Neural cell (in vitro differentiated cells): ENCODE results near the gene PPAN. TPM values are rescaled to one million over a fixed set of nuclear protein-coding genes. Genes with fewer than 3 reads are reported as not detected.

Experiments
- H2AFZ ChIP-seq: fragments of 200-600, 300-800 bp; sonication (generic), shearing (Covaris generic); 2 replicates; pipeline ENCODE4 v1.6.0; 2014; ENCODE audit warnings: low read depth, mild to moderate bottlenecking, antibody characterized with exemption, low read length, moderate library complexity
- H3F3A ChIP-seq: fragments of 200-600 bp; shearing (Covaris generic); 2 replicates; pipeline ENCODE4 v1.6.1; 2016; ENCODE audit warnings: mild to moderate bottlenecking, moderate library complexity, mixed read lengths, antibody characterized with exemption, low read length; ENCODE audit not compliant: insufficient read depth, poor library complexity, severe bottlenecking
- H3K27ac ChIP-seq: fragments of 200-600, 300-800 bp; sonication (generic), shearing (Covaris generic); 2 replicates; pipeline ENCODE4 v1.5.1; 2014; ENCODE audit warnings: mild to moderate bottlenecking, low read length, moderate library complexity
- H3K27me3 ChIP-seq: fragments of 300-800, 200-600 bp; sonication (generic), shearing (Covaris generic); 2 replicates; pipeline ENCODE4 v1.6.0; 2014; ENCODE audit warnings: mild to moderate bottlenecking, low read depth, low read length, moderate library complexity; ENCODE audit not compliant: insufficient read depth
- H3K36me3 ChIP-seq: fragments of 300-800, 200-600 bp; sonication (generic), shearing (Covaris generic); 2 replicates; pipeline ENCODE4 v1.5.1; 2014; ENCODE audit warnings: mild to moderate bottlenecking, antibody characterized with exemption, low read length, moderate library complexity; ENCODE audit not compliant: insufficient read depth
- H3K4me2 ChIP-seq: fragments of 300-800, 200-600 bp; sonication (generic), shearing (Covaris generic); 2 replicates; pipeline ENCODE4 v1.6.0; 2014; ENCODE audit warnings: mild to moderate bottlenecking, low read length
- H3K4me3 ChIP-seq: fragments of 300-800, 200-600 bp; sonication (generic), shearing (Covaris generic); 2 replicates; pipeline ENCODE4 v1.5.1; 2014; ENCODE audit warnings: mild to moderate bottlenecking, low read length, moderate library complexity
- H3K79me2 ChIP-seq: fragments of 200-600 bp; shearing (Covaris generic); replicated peaks from 2 replicates; pipeline ENCODE4 v1.6.0; 2014; ENCODE audit warnings: mild to moderate bottlenecking, low read length, moderate library complexity; ENCODE audit not compliant: insufficient read depth
- H3K9ac ChIP-seq: fragments of 300-800, 200-600 bp; sonication (generic), shearing (Covaris generic); 2 replicates; pipeline ENCODE4 v1.6.1; 2016; ENCODE audit warnings: mild to moderate bottlenecking, low read length, mixed read lengths
- H3K9me2 ChIP-seq: fragments of 200-600 bp; shearing (Covaris generic); 2 replicates; pipeline ENCODE4 v1.6.1; 2016; ENCODE audit warnings: mild to moderate bottlenecking, low read length, mixed read lengths; ENCODE audit not compliant: insufficient read depth
- H3K9me3 ChIP-seq: fragments of 200-600, 300-800 bp; sonication (generic), shearing (Covaris generic); 2 replicates; pipeline ENCODE4 v1.6.1; 2016; ENCODE audit warnings: mild to moderate bottlenecking, mixed run types, low read length, moderate library complexity, mixed read lengths
- H4K20me1 ChIP-seq: fragments of 200-600 bp; shearing (Covaris generic); 2 replicates; pipeline ENCODE4 v1.6.1; 2016; ENCODE audit warnings: mild to moderate bottlenecking, mixed run types; ENCODE audit not compliant: insufficient read depth
- EP300 ChIP-seq: fragments of 450-650 bp; conservative IDR thresholded peaks from 2 replicates; pipeline ENCODE4 v1.6.1; 2014; ENCODE audit warnings: antibody characterized with exemption, mild to moderate bottlenecking, moderate library complexity; ENCODE audit not compliant: poor library complexity, severe bottlenecking
- EZH2 ChIP-seq: fragments of 200-600, 300-800 bp; shearing (Covaris generic), sonication (generic); IDR thresholded peaks from 2 replicates; pipeline ENCODE4 v1.6.1; 2014; ENCODE audit warnings: antibody characterized with exemption, low read length, borderline replicate concordance, mild to moderate bottlenecking; ENCODE audit not compliant: insufficient read depth, poor library complexity, severe bottlenecking
- MXI1 ChIP-seq: fragments of 450-650 bp; conservative IDR thresholded peaks from 2 replicates; pipeline ENCODE4 v1.6.1; 2014; ENCODE audit warnings: antibody characterized with exemption, mild to moderate bottlenecking; ENCODE audit not compliant: poor library complexity, severe bottlenecking
- POLR2AphosphoS5 ChIP-seq: IDR thresholded peaks from 2 replicates; pipeline ENCODE4 v1.6.1; 2012
- RAD21 ChIP-seq: fragments of 450-650 bp; conservative IDR thresholded peaks from 2 replicates; pipeline ENCODE4 v1.6.1; 2014; ENCODE audit warnings: antibody characterized with exemption, mild to moderate bottlenecking, moderate library complexity
- SMC3 ChIP-seq: fragments of 450-650 bp; conservative IDR thresholded peaks from 2 replicates; pipeline ENCODE4 v1.6.1; 2014; ENCODE audit warnings: antibody characterized with exemption, mild to moderate bottlenecking, moderate library complexity; ENCODE audit not compliant: poor library complexity
- TAF1 ChIP-seq: IDR thresholded peaks from 2 replicates; pipeline ENCODE4 v1.6.1; 2012; ENCODE audit warnings: low read depth
- polyA plus RNA-seq: library from polyadenylated mRNA; depleted of rRNA; stranded (reverse); fragments of >200 nt; gene quantifications from 2 replicates; pipeline ENCODE4 v1.2.3, GENCODE V29; 2014
- TF ChIP-seq, protein P1 (sequence below): IDR thresholded peaks from 2 replicates; pipeline ENCODE4 v1.6.1; 2012; ENCODE audit warnings: borderline replicate concordance
- TF ChIP-seq, protein P2 (sequence below): fragments of 450-650 bp; IDR thresholded peaks from 2 replicates; pipeline ENCODE4 v1.5.1; 2014; ENCODE audit warnings: antibody characterized with exemption, mild to moderate bottlenecking, moderate library complexity; ENCODE audit not compliant: poor library complexity, severe bottlenecking

PPAN gene
- polyA plus RNA-seq, 1 donor from 2014 or later = 13.9 TPM

GRCh38 chr19:10096615-10096963 lies 9.6 kb upstream of the PPAN start:
- H3K4me3 ChIP-seq = peak overlapping the region; percentile 68
- peak overlapping the region; percentile 61 for H3K27ac ChIP-seq
- H4K20me1 ChIP-seq = no peaks in the 10 kb centered on the region
- H3K36me3 ChIP-seq = no peaks in the 10 kb centered on the region
- H3K9ac ChIP-seq = peak overlapping the region; percentile 62
- no peaks in the 10 kb centered on the region for H3K9me3 ChIP-seq
- H3K27me3 ChIP-seq = no peaks in the 10 kb centered on the region
- no peak overlapping the region for H3K4me2 ChIP-seq
- no peaks in the 10 kb centered on the region for H3K79me2 ChIP-seq
- TF ChIP-seq TAF1 = no peak
- no peak for TF ChIP-seq SMC3
- TF ChIP-seq POLR2AphosphoS5 = no peak
- TF ChIP-seq, protein P1, sequence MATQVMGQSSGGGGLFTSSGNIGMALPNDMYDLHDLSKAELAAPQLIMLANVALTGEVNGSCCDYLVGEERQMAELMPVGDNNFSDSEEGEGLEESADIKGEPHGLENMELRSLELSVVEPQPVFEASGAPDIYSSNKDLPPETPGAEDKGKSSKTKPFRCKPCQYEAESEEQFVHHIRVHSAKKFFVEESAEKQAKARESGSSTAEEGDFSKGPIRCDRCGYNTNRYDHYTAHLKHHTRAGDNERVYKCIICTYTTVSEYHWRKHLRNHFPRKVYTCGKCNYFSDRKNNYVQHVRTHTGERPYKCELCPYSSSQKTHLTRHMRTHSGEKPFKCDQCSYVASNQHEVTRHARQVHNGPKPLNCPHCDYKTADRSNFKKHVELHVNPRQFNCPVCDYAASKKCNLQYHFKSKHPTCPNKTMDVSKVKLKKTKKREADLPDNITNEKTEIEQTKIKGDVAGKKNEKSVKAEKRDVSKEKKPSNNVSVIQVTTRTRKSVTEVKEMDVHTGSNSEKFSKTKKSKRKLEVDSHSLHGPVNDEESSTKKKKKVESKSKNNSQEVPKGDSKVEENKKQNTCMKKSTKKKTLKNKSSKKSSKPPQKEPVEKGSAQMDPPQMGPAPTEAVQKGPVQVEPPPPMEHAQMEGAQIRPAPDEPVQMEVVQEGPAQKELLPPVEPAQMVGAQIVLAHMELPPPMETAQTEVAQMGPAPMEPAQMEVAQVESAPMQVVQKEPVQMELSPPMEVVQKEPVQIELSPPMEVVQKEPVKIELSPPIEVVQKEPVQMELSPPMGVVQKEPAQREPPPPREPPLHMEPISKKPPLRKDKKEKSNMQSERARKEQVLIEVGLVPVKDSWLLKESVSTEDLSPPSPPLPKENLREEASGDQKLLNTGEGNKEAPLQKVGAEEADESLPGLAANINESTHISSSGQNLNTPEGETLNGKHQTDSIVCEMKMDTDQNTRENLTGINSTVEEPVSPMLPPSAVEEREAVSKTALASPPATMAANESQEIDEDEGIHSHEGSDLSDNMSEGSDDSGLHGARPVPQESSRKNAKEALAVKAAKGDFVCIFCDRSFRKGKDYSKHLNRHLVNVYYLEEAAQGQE = no peak
- TF ChIP-seq EP300 = no peak
- no peak for TF ChIP-seq MXI1
- TF ChIP-seq RAD21 = no peak
- no peak for TF ChIP-seq EZH2
- peak overlapping the region; percentile 90 for H2AFZ ChIP-seq
- no peaks in the 10 kb centered on the region for H3F3A ChIP-seq
- H3K9me2 ChIP-seq = no peaks in the 10 kb centered on the region

DNA sequence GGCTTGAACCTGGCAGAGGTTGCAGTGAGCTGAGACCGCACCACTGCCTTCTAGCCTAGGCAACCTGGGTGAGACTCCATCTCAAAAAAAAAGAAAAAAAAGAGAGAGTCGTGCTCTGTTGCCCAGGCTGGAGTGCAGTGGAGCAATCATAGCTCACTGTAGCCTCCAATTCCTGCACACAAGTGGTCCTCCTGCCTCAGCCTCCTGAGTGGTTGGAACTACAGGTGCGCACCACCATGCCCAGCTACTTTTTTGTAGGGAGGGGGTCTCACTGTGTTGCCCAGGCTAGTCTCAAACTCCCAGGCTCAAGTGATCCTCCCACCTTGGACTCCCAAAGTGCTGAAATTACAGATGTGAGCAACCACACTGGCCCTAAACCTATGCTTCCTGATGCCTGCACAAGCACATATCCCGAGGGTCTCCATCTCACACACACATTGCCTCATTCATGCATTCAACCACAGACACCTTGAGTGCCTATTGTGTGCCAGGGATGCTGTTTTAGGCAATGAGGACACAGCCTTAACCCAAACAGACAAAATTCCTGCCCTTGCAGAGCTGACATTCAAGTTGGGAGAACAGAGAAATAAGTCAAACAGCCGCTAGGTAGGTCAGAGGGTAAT lies 5.9 kb upstream of the PPAN start:
- Histone ChIP-seq H3K36me3 (no peaks in the 10 kb centered on the region), H3K27ac (no peak overlapping the region), H3K79me2 (no peaks in the 10 kb centered on the region), H3K4me2 (no peak overlapping the region), H2AFZ (no peak overlapping the region), H4K20me1 (no peaks in the 10 kb centered on the region), H3K27me3 (no peaks in the 10 kb centered on the region), H3F3A (no peaks in the 10 kb centered on the region), H3K9me3 (no peaks in the 10 kb centered on the region), H3K9me2 (no peaks in the 10 kb centered on the region), H3K9ac (no peak overlapping the region), H3K4me3 (no peak overlapping the region)
- TF ChIP-seq, protein P2, sequence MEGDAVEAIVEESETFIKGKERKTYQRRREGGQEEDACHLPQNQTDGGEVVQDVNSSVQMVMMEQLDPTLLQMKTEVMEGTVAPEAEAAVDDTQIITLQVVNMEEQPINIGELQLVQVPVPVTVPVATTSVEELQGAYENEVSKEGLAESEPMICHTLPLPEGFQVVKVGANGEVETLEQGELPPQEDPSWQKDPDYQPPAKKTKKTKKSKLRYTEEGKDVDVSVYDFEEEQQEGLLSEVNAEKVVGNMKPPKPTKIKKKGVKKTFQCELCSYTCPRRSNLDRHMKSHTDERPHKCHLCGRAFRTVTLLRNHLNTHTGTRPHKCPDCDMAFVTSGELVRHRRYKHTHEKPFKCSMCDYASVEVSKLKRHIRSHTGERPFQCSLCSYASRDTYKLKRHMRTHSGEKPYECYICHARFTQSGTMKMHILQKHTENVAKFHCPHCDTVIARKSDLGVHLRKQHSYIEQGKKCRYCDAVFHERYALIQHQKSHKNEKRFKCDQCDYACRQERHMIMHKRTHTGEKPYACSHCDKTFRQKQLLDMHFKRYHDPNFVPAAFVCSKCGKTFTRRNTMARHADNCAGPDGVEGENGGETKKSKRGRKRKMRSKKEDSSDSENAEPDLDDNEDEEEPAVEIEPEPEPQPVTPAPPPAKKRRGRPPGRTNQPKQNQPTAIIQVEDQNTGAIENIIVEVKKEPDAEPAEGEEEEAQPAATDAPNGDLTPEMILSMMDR = no peak
- TF ChIP-seq EP300 = no peak
- TF ChIP-seq POLR2AphosphoS5 = no peak
- no peak for TF ChIP-seq TAF1
- no peak for TF ChIP-seq SMC3
- no peak for TF ChIP-seq MXI1
- TF ChIP-seq, protein P1 = no peak
- no peak for TF ChIP-seq EZH2
- TF ChIP-seq RAD21 = no peak
